Fibroblast of villous mesenchyme (primary cell): ENCODE results near the gene RNASE12. TPM values are rescaled to one million over a fixed set of nuclear protein-coding genes. Genes with fewer than 3 reads are reported as not detected.
A peak's percentile ranks its signal among the peaks of the same experiment; 100 is the strongest.

ENCODE experiments used
- DNase-seq: peaks from one replicate; pipeline ENCODE4 v3.0.0-alpha.2; 2010; ENCODE audit warnings: low read depth
- H3K4me3 ChIP-seq: 2 replicates; pipeline ENCODE4 v1.5.1; 2011; ENCODE audit warnings: low read depth, mild to moderate bottlenecking, low read length
- CTCF ChIP-seq: IDR thresholded peaks from 2 replicates; pipeline ENCODE4 v1.5.1; 2012; ENCODE audit warnings: low read depth, mild to moderate bottlenecking, low read length; ENCODE audit not compliant: insufficient read depth
- total RNA-seq: library from RNA; depleted of rRNA; stranded (reverse); fragments of >200 nt; gene quantifications from 2 replicates; pipeline ENCODE4 v1.2.3, GENCODE V29; 2012

RNASE12 gene, protein sequence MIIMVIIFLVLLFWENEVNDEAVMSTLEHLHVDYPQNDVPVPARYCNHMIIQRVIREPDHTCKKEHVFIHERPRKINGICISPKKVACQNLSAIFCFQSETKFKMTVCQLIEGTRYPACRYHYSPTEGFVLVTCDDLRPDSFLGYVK
- total RNA-seq = not detected in 2 replicates

DNA sequence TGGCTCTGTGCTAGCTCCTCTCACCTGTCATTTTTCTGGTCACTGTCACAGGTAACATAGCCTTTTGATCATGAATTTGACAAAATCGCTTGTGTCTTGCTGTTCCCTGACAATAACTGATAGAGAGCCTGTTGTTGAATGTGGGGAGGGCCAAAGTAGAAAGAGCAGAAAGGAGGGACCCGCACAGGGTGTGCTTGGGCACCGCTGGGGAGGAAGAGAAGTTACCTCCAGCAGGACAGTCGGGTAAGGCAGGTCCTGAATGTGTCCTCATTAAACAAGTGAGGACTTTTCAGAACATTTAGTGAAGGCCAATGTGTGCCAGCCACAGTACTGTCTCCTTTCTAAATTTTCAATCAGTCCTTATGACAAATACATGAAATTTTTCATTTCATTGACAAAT lies at the start of gene RNASE12:
Gene RNASE12 (minus strand): TSS at position 142 of the 400 bp plus-strand sequence. CDS start 653 bp downstream, outside the sequence.
- H3K4me3 ChIP-seq = no peak within 1 kb of the TSS
- no peak for DNase-seq
- TF ChIP-seq CTCF = no peak

DNA sequence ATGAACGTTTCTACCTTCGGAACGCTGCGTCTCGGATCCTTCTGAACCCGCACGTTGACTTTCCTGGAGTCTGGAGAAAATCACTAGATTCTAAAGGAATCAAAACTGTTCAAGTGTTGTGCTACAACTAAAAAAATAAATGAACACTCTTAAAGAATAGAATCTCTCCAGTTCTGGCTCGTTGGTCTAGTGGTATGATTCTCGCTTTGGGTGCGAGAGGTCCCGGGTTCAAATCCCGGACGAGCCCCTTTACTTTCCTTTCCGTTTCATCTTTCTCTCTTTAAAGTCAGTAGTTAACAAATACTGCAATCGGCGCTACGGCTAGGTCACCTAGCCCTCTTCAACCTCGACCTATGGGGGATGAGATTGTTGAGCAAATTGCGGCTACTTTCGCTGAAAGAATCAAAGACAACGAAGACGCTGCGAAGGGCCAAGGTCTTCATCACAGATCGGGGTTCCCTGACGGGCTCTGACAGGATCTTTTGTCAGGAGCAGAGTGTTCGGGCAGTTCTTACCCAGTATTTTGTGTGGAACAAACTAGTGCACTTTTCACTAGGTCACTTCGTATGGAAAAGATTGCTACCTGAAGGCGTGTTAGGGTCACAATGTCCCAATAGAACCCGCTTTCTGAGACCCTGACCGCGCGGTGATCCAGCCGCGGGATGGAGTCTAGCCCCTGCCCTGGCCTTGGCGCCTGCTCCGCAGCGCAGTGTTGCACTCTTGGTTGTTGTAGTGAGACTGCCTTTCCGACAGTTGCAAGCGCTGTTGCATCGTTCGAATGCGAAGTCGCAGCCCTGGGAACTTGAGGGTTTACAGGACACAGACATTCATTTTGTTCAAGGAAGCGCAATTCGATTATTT lies 41.9 kb upstream of the RNASE12 start:
- peak; percentile 84 for DNase-seq
- no peak for TF ChIP-seq CTCF
- H3K4me3 ChIP-seq = peak overlapping the region; percentile 47

GRCh38 chr14:20632448-20632830 lies 41.3 kb upstream of the RNASE12 start:
- TF ChIP-seq CTCF = no peak
- H3K4me3 ChIP-seq = peak overlapping the region; percentile 47
- no peak for DNase-seq

DNA sequence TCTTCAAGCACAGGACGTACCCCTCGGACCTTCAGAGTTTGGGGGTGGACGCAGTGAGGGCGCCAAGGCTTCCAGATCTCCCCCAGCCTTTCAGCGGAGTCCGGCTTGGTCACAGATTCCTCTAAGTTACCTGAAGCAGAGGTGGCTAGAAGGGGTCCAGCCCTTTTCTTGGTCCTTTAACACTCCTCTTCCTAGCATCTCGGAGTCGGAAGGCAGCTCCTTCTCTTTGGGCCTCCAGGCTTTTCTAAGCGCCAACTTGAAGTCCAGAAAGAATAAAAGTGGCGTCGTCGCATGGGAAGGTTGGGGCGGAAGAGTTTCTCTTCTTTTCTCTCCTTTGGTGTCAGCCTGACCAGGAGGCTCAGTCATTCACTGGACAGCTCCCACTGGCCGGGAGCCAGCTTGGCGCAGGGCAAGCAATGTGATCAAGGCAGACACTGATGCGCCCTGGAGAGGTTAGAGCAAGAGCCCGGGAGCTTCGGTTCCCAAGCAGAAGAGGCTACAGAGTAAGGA lies 40.8 kb upstream of the RNASE12 start:
- peak; percentile 55 for DNase-seq
- TF ChIP-seq CTCF = no peak
- H3K4me3 ChIP-seq = peak overlapping the region; percentile 47

- peak overlapping the region; percentile 47 for H3K4me3 ChIP-seq
- peak; percentile 63 for DNase-seq
- TF ChIP-seq CTCF = no peak
These were observed 40.1 kb upstream of the RNASE12 start for GRCh38 chr14:20631023-20631879.

- H3K4me3 ChIP-seq = peak overlapping the region; percentile 43
- TF ChIP-seq CTCF = no peak
- peak; percentile 7 for DNase-seq
These were observed 39.3 kb upstream of the RNASE12 start for GRCh38 chr14:20630340-20631022.
